Endothelial cell of umbilical vein (primary cell): ENCODE results near the gene GALNT12. TPM values are rescaled to one million over a fixed set of nuclear protein-coding genes. Genes with fewer than 3 reads are reported as not detected.

Experiments
- BruUV-seq: library from RNA; stranded (reverse); fragments of 400-500 nt; replicated peaks from 2 replicates; lab custom pipeline; 2021; lab: Mats Ljungman, UMichigan
- CTCF ChIA-PET: fragments of 300-600, 350-600 bp; sonication (Branson Sonifier 250); formaldehyde crosslinking; loops from one replicate; lab custom pipeline; 2021; ENCODE audit warnings: antibody characterized with exemption, inconsistent platforms; lab: Charles Lee
- POLR2A ChIA-PET: fragments of 300-600, 350-600 bp; sonication (Branson Sonifier 250); formaldehyde crosslinking; loops from one replicate; lab custom pipeline; 2021; ENCODE audit warnings: antibody characterized with exemption, inconsistent platforms; lab: Charles Lee
- DNase-seq: peaks from one replicate; pipeline ENCODE4 v3.0.0-alpha.2; 2011; ENCODE audit warnings: low read depth, low spot score
- FAIRE-seq: peaks from 2 replicates; lab custom pipeline; 2011; peaks lifted over from hg19 to GRCh38; lab: Jason Lieb, UNC
- H2AFZ ChIP-seq: 2 replicates; pipeline ENCODE4 v1.6.0; 2012; ENCODE audit warnings: low read depth, low read length, control low read depth, inconsistent platforms
- H3K27ac ChIP-seq: 2 replicates; pipeline ENCODE4 v1.5.1; 2011; ENCODE audit warnings: low read depth, mild to moderate bottlenecking, control low read depth, low read length, moderate library complexity; ENCODE audit not compliant: insufficient read depth
- H3K27me3 ChIP-seq, 2 experiments: 2 replicates each; pipeline versions ENCODE4 v1.6.0 to v1.6.1; 2011; ENCODE audit warnings: low read length in 2 of 2, mixed read lengths in 1 of 2; ENCODE audit not compliant: control insufficient read depth in 2 of 2, insufficient read depth in 2 of 2
- H3K36me3 ChIP-seq, 2 experiments: 2 replicates in 1 of 2; 3 replicates in 1 of 2; pipeline ENCODE4 v1.5.1; 2011; ENCODE audit warnings: low read length in 2 of 2, mild to moderate bottlenecking in 1 of 2, moderate library complexity in 1 of 2; ENCODE audit not compliant: control insufficient read depth in 2 of 2, insufficient read depth in 2 of 2; ENCODE audit errors: extremely low read depth in 1 of 2
- H3K4me1 ChIP-seq: 3 replicates; pipeline ENCODE4 v1.5.1; 2011; ENCODE audit warnings: mild to moderate bottlenecking, low read length; ENCODE audit not compliant: control insufficient read depth, insufficient read depth; ENCODE audit errors: extremely low read depth
- H3K4me2 ChIP-seq: 2 replicates; pipeline ENCODE4 v1.6.1; 2011; ENCODE audit warnings: low read length, control low read depth, mixed read lengths; ENCODE audit not compliant: insufficient read depth
- H3K4me3 ChIP-seq, 3 experiments: fragments of 200-600 bp in 1 of 3; sonication (generic), shearing (Covaris generic) in 1 of 3; replicated peaks in 1 of 3; 2 replicates each; pipeline ENCODE4 v1.5.1; 2011 to 2016; ENCODE audit warnings: control low read depth in 3 of 3, low read length in 3 of 3, mild to moderate bottlenecking in 2 of 3, inconsistent platforms in 1 of 3, low read depth in 1 of 3, moderate library complexity in 1 of 3; ENCODE audit not compliant: insufficient read depth in 1 of 3
- H3K79me2 ChIP-seq: 2 replicates; pipeline ENCODE4 v1.6.0; 2012; ENCODE audit warnings: low read length, inconsistent platforms; ENCODE audit not compliant: control insufficient read depth, insufficient read depth
- H3K9ac ChIP-seq: replicated peaks from 2 replicates; pipeline ENCODE3; 2011; ENCODE audit warnings: low read length, control low read depth; ENCODE audit not compliant: insufficient read depth; ENCODE audit errors: extremely low read depth
- H3K9me1 ChIP-seq: replicated peaks from 3 replicates; pipeline ENCODE4 v1.6.0; 2011; ENCODE audit warnings: mild to moderate bottlenecking, low read length; ENCODE audit not compliant: control insufficient read depth, insufficient read depth; ENCODE audit errors: extremely low read depth
- H3K9me3 ChIP-seq: replicated peaks from 2 replicates; pipeline ENCODE4 v1.5.1; 2012; ENCODE audit warnings: low read length, inconsistent platforms; ENCODE audit not compliant: control insufficient read depth, insufficient read depth
- H4K20me1 ChIP-seq: replicated peaks from 2 replicates; pipeline ENCODE3; 2011; ENCODE audit warnings: mild to moderate bottlenecking, low read length; ENCODE audit not compliant: control insufficient read depth, insufficient read depth; ENCODE audit errors: extremely low read depth
- EZH2 ChIP-seq: IDR thresholded peaks from 2 replicates; pipeline ENCODE4 v1.6.1; 2012; ENCODE audit warnings: borderline replicate concordance, low read depth, mild to moderate bottlenecking, moderate library complexity, low read length, inconsistent platforms; ENCODE audit not compliant: severe bottlenecking
- FOS ChIP-seq: IDR thresholded peaks from 2 replicates; pipeline ENCODE4 v1.6.1; 2011; ENCODE audit warnings: mild to moderate bottlenecking, low read length, moderate library complexity, borderline replicate concordance; ENCODE audit not compliant: insufficient read depth
- GATA2 ChIP-seq: IDR thresholded peaks from 2 replicates; pipeline ENCODE4 v1.7.0; 2011; ENCODE audit warnings: low read depth, mild to moderate bottlenecking, moderate library complexity, mixed read lengths, low read length; ENCODE audit not compliant: insufficient read length, insufficient read depth
- JUN ChIP-seq: IDR thresholded peaks from 2 replicates; pipeline ENCODE4 v1.6.1; 2011; ENCODE audit warnings: borderline replicate concordance, low read depth; ENCODE audit not compliant: insufficient read length, insufficient read depth
- MYC ChIP-seq: IDR thresholded peaks from one replicate; pipeline ENCODE4 v1.6.1; 2011; ENCODE audit warnings: mild to moderate bottlenecking, low read depth, low read length
- POLR2A ChIP-seq: IDR thresholded peaks from 2 replicates; pipeline ENCODE4 v1.6.1; 2012; ENCODE audit warnings: low read depth, mild to moderate bottlenecking, control low read depth, low read length
- POLR2AphosphoS5 ChIP-seq: IDR thresholded peaks from 2 replicates; pipeline ENCODE4 v1.6.1; 2012; ENCODE audit warnings: low read depth, mild to moderate bottlenecking, control low read depth, low read length, moderate library complexity; ENCODE audit not compliant: insufficient read depth
- dilution Hi-C: fragments of 300-500 bp; cut with MboI; formaldehyde crosslinking; loops from one replicate; pipeline ENCODE4 v1.15.0; 2019; ENCODE audit warnings: low sequenced_read_pairs; ENCODE audit not compliant: extremely low pct_ligation_motif_present
- intact Hi-C: fragments of 100-400 bp; cut with micrococcal nuclease; formaldehyde crosslinking; loops from one replicate; pipeline ENCODE4 v1.10.0; 2022
- polyA plus RNA-seq, 4 experiments: library from polyadenylated mRNA; depleted of rRNA in 3 of 4; stranded (reverse) in 3 of 4; unstranded in 1 of 4; fragments of >200 nt; gene quantifications; 2 replicates each; pipeline versions ENCODE4 v1.2.1 to v1.2.3, GENCODE V29; 2011 to 2012; ENCODE audit warnings: missing spikeins in 1 of 4
- total RNA-seq: library from RNA; stranded (reverse); gene quantifications from 2 replicates; pipeline ENCODE4 v1.2.3, GENCODE V29; 2021
- TF ChIP-seq, protein P1 (sequence below): IDR thresholded peaks from 2 replicates; pipeline ENCODE4 v1.6.1; 2011; ENCODE audit not compliant: insufficient read depth, insufficient read length
- TF ChIP-seq, protein P2 (sequence below), 2 donors: IDR thresholded peaks; 1 replicate in 1 of 2; 2 replicates in 1 of 2; pipeline ENCODE4 v1.5.1; 2011; ENCODE audit warnings: low read length in 2 of 2, mild to moderate bottlenecking in 2 of 2, moderate library complexity in 2 of 2, control low read depth in 1 of 2, inconsistent platforms in 1 of 2, low read depth in 1 of 2; ENCODE audit not compliant: insufficient read depth in 1 of 2; ENCODE audit errors: extremely low read depth in 1 of 2

GALNT12 gene
- total and polyA plus RNA-seq, 2 donors (not counting 3 experiments of a cell fraction or from before 2014, with no cell fraction given): 0.26 to 0.44 TPM

- FAIRE-seq (no peak), DNase-seq (no peak)
- Histone ChIP-seq H3K4me3 (no peak overlapping the region), H2AFZ (no peak overlapping the region), H3K27me3 (no peaks in the 10 kb centered on the region), H3K4me2 (no peak overlapping the region), H3K9me3 (no peaks in the 10 kb centered on the region), H4K20me1 (no peaks in the 10 kb centered on the region), H3K9me1 (no peaks in the 10 kb centered on the region), H3K9ac (no peak overlapping the region), H3K27ac (no peak overlapping the region), H3K4me1 (no peaks in the 10 kb centered on the region), H3K36me3 (no peaks in the 10 kb centered on the region), H3K79me2 (no peaks in the 10 kb centered on the region)
- ChIA-PET CTCF (no interaction called here), POLR2A (no interaction called here)
- no peak for TF ChIP-seq FOS
- TF ChIP-seq GATA2: no peak
- TF ChIP-seq EZH2: no peak
- TF ChIP-seq, protein P1, sequence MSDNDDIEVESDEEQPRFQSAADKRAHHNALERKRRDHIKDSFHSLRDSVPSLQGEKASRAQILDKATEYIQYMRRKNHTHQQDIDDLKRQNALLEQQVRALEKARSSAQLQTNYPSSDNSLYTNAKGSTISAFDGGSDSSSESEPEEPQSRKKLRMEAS: no peak
- TF ChIP-seq JUN: no peak
- TF ChIP-seq MYC: no peak
- TF ChIP-seq POLR2A: no peak
- TF ChIP-seq POLR2AphosphoS5: no peak
- TF ChIP-seq, protein P2, sequence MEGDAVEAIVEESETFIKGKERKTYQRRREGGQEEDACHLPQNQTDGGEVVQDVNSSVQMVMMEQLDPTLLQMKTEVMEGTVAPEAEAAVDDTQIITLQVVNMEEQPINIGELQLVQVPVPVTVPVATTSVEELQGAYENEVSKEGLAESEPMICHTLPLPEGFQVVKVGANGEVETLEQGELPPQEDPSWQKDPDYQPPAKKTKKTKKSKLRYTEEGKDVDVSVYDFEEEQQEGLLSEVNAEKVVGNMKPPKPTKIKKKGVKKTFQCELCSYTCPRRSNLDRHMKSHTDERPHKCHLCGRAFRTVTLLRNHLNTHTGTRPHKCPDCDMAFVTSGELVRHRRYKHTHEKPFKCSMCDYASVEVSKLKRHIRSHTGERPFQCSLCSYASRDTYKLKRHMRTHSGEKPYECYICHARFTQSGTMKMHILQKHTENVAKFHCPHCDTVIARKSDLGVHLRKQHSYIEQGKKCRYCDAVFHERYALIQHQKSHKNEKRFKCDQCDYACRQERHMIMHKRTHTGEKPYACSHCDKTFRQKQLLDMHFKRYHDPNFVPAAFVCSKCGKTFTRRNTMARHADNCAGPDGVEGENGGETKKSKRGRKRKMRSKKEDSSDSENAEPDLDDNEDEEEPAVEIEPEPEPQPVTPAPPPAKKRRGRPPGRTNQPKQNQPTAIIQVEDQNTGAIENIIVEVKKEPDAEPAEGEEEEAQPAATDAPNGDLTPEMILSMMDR (IDR thresholded peaks at IDR 0.05; ENCODE audit: extremely low read depth in 1 of 2, insufficient read depth in 1 of 2, low read depth in 1 of 2, low read length in 2 of 2): no peak
- dilution Hi-C loops (loop anchor here (25.0 kb wide), 1 partner anchor 473 kb away; no protein-coding TSS in a partner anchor), intact Hi-C loops (no loop called here)
- BruUV-seq: no TSS peak
These were observed 47.2 kb upstream of the GALNT12 start for GRCh38 chr9:98760231-98760630.
